Measurements from ENCODE around the gene POU2AF1.

POU2AF1 gene, protein sequence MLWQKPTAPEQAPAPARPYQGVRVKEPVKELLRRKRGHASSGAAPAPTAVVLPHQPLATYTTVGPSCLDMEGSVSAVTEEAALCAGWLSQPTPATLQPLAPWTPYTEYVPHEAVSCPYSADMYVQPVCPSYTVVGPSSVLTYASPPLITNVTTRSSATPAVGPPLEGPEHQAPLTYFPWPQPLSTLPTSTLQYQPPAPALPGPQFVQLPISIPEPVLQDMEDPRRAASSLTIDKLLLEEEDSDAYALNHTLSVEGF

DNA sequence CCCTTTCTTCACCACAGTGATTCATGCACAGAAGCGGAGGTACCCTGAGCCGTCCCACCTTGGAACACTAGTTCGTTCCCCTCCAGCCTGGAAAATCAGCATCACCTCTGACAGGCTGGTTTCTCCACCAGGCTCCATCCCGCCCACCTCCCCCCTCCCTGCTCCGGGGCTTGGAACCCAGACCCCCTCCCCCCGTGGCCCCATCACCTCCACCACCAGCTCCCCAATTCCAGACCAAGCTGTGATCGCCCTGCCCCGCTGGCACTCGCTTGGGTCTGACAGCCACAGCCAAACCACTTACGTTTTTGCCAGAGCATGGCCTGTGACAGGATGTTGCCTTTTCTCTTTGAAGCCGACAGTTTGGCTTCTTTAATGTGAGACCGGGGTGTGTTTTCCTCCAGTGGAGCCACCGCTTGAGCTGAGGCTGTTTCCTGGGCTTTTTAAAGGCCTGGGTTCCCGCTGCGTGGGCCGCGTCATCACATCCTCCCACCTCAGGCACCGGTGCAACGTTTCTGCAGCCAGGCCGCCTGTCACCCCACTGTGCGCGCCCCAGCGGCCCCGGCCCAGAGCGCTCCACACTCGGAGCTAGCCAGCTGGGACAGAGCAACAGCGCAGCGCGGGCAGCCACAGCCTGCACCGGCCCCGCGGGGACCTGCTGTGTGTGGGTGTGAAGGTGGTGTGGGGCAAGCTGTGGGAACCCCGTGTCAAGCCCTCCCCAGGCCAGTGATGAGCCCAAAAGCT is at the start of gene POU2AF1:
Gene POU2AF1 (minus strand): TSS at position 415 of the 741 bp plus-strand sequence. CDS start 98 bp downstream, at position 317.
- no peak for DNase-seq (ENCODE audit: low read depth)
- H3K4me3 ChIP-seq (ENCODE audit: low read depth, low read length), result no peak within 1 kb of the TSS

DNA sequence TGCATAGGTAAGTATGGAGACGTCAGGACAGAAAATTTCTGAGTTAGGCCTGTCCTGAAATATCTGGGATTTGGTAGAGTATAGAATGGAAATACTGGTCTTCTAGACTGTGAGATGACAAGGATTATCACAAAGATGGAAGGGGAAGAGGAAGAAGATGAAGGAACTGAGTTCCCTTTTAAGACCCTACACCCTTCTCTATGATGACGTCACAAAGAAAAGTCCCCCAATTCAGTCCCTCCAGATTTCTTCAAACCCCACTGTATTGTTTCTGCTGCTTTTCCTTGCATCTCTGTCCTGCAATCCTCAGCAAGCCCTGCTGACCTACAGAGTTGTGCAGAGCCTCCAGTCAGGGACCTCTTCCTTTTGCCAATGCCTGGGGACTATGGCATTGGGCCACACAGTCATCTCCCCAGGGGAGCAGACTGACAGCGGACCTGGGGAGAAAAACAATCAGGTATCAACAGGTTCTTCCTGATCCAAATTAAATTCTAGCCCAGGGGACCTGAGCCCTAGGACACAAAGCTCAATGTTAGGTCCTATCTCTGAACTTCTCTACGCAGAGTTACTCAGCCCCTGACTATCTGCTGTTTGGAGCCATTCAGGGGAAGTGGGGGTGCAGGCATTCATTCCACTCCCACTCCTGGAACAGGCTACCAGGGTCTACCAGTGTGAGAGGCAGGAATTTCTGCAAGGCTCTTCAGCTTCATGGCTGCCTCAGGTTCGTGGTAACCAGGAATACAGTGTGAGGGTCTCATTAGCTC is 49.2 kb upstream of the POU2AF1 start:
- DNase-seq (ENCODE audit: low read depth), result no peak

GRCh38 chr11:111427471-111427912 is 48.4 kb upstream of the POU2AF1 start:
- no peak for DNase-seq (ENCODE audit: low read depth)
- H3K4me3 ChIP-seq (ENCODE audit: low read depth, low read length), result no peak overlapping the region

More for the DNA sequence above, 49.2 kb upstream of the POU2AF1 start:
- H3K4me3 ChIP-seq (ENCODE audit: low read depth, low read length), result no peak overlapping the region

- no peak overlapping the region for H3K4me3 ChIP-seq (ENCODE audit: low read depth, low read length)
- DNase-seq (ENCODE audit: low read depth), result no peak
These were observed 47.5 kb upstream of the POU2AF1 start for GRCh38 chr11:111426617-111427016.

GRCh38 chr11:111423250-111423615 is 44.2 kb upstream of the POU2AF1 start:
- no peak for DNase-seq (ENCODE audit: low read depth)
- no peak overlapping the region for H3K4me3 ChIP-seq (ENCODE audit: low read depth, low read length)

- DNase-seq (ENCODE audit: low read depth), result no peak
- no peak overlapping the region for H3K4me3 ChIP-seq (ENCODE audit: low read depth, low read length)
These were observed 43.6 kb upstream of the POU2AF1 start for GRCh38 chr11:111422494-111423249.

- H3K4me3 ChIP-seq (ENCODE audit: low read depth, low read length), result no peak overlapping the region
- DNase-seq (ENCODE audit: low read depth), result no peak
These were observed 42.2 kb upstream of the POU2AF1 start for GRCh38 chr11:111421251-111421650.

DNA sequence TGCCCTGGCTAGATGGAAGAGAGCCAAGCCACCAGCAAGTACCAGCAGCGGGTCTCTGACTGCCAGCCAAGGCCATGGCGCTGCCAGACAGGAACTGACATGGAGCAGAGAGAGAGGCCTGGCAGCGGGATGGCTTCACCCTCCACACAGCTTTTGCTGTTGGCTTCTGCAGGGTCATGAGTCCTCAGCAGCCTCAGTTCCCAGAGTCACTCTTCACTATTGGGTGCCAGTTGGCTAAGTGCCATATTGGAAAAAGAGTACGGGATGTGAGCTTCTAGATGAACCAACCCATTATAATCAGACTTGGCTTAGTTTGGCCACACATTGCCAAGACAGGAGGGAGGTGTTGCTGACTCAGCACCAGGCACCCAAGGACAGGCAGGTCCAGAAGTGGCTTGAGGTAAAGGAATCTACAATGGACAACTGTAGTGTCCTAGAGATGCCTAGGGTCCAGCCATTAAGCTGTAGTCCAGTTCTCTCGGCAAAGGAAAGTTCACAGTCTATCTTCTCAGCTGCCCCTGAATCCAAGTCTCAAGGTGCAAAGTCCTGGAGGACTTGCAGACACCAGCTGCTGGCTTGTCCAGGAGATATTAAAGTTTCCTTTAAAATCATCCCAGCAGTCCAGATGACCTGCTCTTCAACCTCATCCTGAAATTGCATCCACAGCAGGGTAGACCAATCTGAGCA is 40.7 kb upstream of the POU2AF1 start:
- DNase-seq (ENCODE audit: low read depth), result no peak
- no peak overlapping the region for H3K4me3 ChIP-seq (ENCODE audit: low read depth, low read length)

GRCh38 chr11:111419181-111419580 is 40.1 kb upstream of the POU2AF1 start:
- no peak overlapping the region for H3K4me3 ChIP-seq (ENCODE audit: low read depth, low read length)
- DNase-seq (ENCODE audit: low read depth), result no peak

GRCh38 chr11:111418436-111418787 is 39.3 kb upstream of the POU2AF1 start:
- DNase-seq (ENCODE audit: low read depth), result no peak
- H3K4me3 ChIP-seq (ENCODE audit: low read depth, low read length), result no peak overlapping the region

DNA sequence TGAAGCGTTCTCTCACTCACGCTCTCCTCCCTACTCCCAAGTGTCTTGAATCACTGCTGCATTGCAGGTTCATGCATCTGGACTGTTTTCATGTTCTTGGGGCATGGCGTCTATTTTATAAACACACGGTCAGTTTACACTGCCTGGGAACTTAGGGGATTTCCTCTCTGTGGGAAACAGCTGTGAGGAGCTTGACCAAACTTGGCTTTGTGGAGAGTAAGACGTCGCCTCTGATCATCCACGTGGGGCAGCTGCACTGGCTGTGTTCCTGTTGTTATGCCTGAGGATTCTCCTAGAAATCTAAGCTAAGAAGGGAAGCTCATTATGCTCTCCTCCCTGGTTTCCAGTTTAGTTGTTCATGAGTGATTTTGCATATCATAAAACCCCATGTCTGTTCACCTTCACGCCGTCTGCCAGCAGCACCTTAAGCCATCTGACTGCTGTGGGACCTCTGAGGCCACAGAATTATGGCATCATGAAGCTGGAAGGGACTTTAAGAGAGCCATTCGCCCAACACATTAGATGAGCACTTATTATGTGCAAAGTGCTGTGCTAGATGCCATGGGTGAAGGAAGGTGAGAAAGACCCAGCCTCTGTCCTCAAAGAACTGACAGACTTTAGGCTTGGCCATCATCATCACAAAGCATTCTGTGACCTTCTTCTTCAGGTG is 38.8 kb upstream of the POU2AF1 start:
- peak; percentile 76 for DNase-seq (ENCODE audit: low read depth)
- H3K4me3 ChIP-seq (ENCODE audit: low read depth, low read length), result no peak overlapping the region

- no peak overlapping the region for H3K4me3 ChIP-seq (ENCODE audit: low read depth, low read length)
- DNase-seq (ENCODE audit: low read depth), result no peak
These were observed 38.1 kb upstream of the POU2AF1 start for GRCh38 chr11:111417011-111417765.

DNA sequence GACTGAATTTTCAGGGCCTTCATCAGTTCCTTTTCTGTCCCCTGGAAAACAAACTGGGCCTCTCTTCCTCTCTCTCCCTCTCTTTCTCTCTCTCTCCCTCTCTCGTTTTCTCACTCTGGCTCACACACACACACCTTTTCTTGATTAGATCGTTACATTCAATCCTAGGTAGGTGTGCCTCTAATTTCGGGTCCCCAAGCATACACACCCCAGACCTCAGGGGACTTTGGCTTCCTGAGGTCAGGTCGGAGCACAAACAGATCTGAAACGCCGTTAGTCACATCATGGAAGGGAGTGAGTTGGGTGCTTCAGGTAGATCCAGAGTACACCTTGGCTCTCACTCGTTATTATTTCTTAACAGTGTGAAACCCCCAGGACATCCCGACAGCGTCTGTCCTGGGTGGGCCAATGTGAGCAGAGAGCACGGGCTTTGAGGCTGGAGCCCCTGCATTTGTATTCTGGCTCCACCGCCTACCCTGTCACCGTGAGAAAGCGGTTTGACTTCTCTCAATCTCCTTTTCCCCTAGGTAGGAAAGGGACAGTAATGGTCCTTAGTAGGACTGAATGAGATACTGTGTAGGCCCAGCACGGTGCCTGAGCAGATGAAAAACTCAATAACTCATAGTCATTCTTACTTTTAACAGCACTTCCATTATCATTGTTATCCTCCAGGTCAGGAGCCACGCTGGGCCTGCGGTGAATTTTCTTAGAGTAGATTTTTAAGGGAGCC is 37.3 kb upstream of the POU2AF1 start:
- H3K4me3 ChIP-seq (ENCODE audit: low read depth, low read length), result no peak overlapping the region
- no peak for DNase-seq (ENCODE audit: low read depth)

- no peak for DNase-seq (ENCODE audit: low read depth)
- no peak overlapping the region for H3K4me3 ChIP-seq (ENCODE audit: low read depth, low read length)
These were observed 35.9 kb upstream of the POU2AF1 start for GRCh38 chr11:111414936-111415335.

- H3K4me3 ChIP-seq (ENCODE audit: low read depth, low read length), result no peak overlapping the region
- DNase-seq (ENCODE audit: low read depth), result no peak
These were observed 35.3 kb upstream of the POU2AF1 start for GRCh38 chr11:111414267-111414931.

DNA sequence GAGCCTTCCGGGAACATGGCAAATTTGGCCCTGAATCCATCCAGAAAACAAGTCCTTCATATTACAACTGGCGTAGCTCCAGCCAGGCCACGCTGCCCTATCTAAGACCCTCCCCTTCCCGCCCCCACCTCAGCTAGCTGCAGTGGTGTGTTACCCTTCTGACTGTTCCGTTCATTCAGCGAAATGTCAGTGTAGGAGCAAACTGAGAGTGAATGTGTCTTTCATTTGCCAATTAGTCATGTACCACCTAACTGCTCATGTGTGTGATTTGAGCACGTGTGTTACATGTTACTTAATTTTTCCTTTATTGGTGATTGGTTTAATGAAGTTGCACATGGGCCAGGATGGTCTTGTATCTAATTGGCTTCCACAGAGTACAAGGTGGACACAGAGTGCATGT is 34.8 kb upstream of the POU2AF1 start:
- DNase-seq (ENCODE audit: low read depth), result no peak
- no peak overlapping the region for H3K4me3 ChIP-seq (ENCODE audit: low read depth, low read length)

- H3K4me3 ChIP-seq (ENCODE audit: low read depth, low read length), result no peak overlapping the region
- DNase-seq (ENCODE audit: low read depth), result no peak
These were observed 33.2 kb upstream of the POU2AF1 start for GRCh38 chr11:111412293-111412692.
